GM10266 (cell line): ENCODE data around the gene SLAMF9.

Experiments used
- DNase-seq: peaks from one replicate; pipeline ENCODE4 v3.0.0; 2012; ENCODE audit errors: extremely low spot score
- TF ChIP-seq, protein P1 (sequence below): IDR thresholded peaks from 2 replicates; pipeline ENCODE4 v1.5.1; 2012; ENCODE audit warnings: mild to moderate bottlenecking, low read depth; ENCODE audit not compliant: control insufficient read depth, insufficient read depth; ENCODE audit errors: missing control alignments

SLAMF9 gene

DNA sequence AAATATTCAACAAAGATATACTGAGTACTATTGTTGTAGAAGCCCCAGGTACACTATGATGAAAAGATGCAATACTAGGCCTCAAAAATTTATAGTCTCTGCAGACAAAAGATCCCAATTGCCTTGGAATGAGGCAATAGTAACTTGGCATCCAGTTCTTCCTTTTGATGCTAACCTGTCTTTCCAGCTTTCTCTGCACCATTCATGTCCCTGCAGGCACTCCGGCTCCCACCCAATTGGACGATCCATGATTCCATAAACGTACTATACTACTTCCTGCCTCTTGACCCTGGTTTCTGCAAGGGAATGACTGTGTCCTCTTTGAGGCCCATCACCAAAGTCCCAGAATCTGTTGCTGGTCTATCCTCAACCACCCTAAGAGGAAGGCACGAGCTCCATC, 20.7 kb downstream of the SLAMF9 start:
- no peak for DNase-seq
- TF ChIP-seq, protein P1, sequence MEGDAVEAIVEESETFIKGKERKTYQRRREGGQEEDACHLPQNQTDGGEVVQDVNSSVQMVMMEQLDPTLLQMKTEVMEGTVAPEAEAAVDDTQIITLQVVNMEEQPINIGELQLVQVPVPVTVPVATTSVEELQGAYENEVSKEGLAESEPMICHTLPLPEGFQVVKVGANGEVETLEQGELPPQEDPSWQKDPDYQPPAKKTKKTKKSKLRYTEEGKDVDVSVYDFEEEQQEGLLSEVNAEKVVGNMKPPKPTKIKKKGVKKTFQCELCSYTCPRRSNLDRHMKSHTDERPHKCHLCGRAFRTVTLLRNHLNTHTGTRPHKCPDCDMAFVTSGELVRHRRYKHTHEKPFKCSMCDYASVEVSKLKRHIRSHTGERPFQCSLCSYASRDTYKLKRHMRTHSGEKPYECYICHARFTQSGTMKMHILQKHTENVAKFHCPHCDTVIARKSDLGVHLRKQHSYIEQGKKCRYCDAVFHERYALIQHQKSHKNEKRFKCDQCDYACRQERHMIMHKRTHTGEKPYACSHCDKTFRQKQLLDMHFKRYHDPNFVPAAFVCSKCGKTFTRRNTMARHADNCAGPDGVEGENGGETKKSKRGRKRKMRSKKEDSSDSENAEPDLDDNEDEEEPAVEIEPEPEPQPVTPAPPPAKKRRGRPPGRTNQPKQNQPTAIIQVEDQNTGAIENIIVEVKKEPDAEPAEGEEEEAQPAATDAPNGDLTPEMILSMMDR: no peak

DNA sequence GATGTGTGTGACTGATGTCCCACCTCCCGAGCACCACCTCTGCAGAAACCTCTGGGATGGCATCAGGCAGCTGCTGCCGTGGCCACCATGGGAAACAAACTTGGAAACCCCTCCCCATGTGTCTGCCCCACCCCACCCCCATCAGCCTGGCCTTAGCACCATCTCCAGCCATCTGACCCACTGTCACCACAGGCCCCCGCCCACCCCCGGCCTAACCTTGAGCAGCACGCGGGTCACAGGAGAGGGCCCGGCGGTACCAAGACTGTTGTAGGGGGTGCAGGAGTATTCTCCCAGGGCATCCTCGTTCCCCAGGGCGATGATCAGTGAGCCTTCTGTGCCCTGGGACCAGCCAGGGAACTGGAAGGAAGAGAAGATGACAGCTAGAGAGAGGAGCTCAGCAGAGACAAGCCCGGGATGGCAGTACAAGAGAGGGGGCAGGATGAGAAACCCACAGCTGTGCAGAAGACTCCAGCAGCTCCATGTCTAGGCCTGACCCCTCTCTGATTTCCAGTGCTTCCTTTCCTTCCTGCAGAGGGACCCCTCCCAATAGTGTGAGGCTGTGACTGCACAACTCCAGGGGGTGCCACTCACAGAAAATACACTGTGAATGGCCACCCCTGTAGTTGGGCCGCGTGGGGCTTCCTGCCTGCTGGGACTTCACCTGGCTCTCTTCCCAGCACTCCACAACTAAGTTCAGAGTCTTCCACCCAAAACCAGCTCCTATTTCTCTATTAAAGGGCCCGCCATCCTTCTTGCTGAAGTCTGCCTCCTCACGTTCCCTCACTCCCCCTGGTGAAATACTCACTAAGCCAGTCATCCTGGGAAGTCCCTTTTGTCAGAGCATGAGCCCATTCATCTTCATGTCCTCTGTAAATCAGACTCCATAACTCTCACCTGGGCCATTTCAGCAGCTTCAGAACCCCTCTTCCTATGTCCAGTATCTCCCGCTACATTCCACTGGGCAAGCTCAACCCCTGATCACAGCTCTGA, 21.4 kb downstream of the SLAMF9 start:
- TF ChIP-seq, protein P1: no peak
- no peak for DNase-seq

DNA sequence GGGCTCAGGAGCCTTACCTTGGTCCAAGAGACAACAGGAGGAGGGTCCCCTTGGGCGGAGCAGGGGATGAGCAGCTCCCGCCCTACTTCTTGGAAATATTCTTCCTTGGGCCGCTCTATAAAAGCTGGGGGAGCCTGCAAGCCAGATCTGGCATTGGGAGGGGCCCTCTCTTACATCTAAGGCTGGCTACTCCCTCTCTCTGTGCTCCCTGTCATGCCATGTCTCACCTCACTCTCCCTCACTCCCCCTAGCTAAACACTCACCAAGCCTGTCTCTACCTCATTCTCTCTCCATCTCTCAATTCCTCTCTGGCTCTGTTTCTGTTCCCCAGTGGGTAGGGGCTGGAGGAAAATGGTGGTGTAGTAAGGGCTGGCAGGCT, 22.3 kb downstream of the SLAMF9 start:
- DNase-seq: no peak
- TF ChIP-seq, protein P1: no peak

DNA sequence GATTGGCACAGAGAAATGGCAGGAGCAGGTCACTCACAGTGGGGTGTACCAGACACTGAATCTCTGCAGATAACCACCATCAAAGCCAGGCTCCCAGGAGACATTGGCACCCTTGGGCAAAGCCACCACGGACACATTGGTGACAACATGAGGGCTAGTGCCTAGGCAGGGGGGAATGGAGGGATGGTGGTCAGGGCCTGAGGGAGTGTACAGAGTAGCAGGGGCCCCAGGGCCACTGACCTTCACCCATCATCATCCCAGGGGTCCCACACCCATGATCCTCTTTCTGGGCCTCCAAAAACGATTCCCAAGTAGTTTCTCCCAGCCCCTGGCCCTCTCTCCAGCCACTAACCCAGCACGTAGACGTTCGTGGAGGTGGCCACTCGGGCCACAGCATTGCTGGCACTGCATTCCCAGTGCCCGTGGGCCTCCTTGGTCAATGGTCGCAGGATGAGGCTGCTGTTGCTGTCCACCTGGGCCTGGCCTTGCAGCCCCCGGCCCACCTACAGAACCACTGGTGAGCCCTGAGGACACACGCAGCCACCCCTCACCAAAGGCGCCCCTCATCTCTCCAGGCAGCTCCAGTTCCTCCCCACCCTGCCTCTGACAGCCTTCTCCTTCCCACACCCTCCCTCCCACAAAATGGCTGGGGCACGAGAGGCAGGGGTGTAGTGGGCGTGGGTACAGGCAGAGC, 22.8 kb downstream of the SLAMF9 start:
- DNase-seq: no peak
- TF ChIP-seq, protein P1: no peak

DNA sequence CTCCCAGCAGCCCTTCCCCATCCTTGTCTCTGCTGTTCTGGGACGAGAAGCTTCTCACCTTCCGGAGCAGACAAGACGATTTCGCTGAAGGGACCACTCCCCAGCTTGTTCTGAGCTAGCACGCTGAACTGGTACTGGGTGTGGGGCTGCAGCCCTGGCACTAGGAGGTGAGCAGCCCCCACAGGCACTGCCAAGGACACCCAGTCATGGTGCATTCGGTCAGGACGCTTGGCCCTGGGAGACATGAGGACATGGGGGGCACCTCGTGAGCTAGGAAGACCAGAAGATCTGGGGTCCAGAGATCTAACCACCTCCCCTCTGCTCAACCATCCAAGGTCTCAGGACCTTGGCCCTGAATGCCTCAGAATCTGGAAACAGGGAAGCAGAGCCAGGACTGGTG, 23.4 kb downstream of the SLAMF9 start:
- TF ChIP-seq, protein P1: no peak
- no peak for DNase-seq

DNA sequence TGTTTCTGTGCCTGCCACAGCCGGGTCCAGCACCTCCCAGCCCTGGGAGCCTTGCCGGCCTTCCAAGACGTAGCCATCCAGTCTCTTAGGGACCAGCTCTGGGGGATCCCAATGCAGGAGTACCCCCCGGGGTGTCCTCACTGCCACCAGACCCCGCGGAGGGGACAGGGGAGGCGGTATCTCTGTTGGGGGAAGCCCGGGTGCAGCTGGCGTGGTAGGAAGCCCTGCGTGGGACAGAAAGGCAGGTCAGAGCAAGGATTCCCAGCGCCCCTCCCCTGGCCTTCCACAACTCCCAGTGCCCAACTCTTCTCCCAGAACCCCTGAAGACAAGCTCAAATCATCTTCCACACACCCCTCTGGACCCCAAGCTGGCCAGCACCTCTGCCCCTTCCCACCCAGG, 23.8 kb downstream of the SLAMF9 start:
- TF ChIP-seq, protein P1: no peak

More for the DNA sequence above, 23.8 kb downstream of the SLAMF9 start:
- no peak for DNase-seq
